Subcutaneous preadipocyte (primary cell): Measurements from ENCODE around the gene RNASE7. TPM values are rescaled to one million over a fixed set of nuclear protein-coding genes. Genes with fewer than 3 reads are reported as not detected.

Source experiments
- total RNA-seq: library from RNA; depleted of rRNA; stranded (reverse); fragments of >200 nt; gene quantifications from 2 replicates; pipeline ENCODE4 v1.2.3, GENCODE V29; 2012

The RNASE7 gene, protein sequence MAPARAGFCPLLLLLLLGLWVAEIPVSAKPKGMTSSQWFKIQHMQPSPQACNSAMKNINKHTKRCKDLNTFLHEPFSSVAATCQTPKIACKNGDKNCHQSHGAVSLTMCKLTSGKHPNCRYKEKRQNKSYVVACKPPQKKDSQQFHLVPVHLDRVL
- total RNA-seq = not detected in 2 replicates

DNA sequence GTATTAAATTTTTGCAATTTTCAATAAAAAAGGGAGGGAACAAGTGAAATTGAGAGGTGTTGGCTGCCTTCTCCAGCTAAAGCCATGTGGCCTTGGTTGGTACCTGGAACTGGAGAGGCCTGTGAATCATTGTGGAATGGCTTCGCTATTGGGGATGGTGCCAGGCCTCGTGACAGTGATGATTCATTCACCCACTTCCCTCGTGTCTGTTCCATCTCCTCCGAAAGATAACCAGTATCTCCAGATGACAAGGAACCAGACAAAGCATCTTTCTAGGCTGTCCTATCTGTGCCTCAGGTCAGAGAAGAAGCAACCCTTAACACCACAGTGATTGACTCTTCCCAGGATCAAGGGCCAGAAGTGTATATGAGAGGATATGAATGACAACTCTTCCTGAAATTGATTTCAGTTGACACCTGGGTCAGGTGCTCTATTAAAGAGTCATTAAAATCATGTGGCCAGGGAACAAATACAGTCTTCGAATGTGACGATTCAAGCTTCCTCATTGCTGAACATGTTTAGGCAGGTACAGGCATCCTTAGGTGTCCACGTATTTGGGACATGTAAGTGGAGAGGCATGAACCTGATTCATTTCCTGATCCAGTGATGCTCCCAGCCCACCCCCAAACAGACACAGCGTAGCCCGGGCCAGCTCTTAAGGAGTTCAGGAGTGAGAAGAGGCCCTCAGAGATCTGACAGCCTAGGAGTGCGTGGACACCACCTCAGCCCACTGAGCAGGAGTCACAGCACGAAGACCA lies at the start of gene RNASE7:
Gene RNASE7, plus strand, starts transcription at position 687 of the 758 bp plus-strand sequence. CDS start 631 bp downstream, outside the sequence.

DNA sequence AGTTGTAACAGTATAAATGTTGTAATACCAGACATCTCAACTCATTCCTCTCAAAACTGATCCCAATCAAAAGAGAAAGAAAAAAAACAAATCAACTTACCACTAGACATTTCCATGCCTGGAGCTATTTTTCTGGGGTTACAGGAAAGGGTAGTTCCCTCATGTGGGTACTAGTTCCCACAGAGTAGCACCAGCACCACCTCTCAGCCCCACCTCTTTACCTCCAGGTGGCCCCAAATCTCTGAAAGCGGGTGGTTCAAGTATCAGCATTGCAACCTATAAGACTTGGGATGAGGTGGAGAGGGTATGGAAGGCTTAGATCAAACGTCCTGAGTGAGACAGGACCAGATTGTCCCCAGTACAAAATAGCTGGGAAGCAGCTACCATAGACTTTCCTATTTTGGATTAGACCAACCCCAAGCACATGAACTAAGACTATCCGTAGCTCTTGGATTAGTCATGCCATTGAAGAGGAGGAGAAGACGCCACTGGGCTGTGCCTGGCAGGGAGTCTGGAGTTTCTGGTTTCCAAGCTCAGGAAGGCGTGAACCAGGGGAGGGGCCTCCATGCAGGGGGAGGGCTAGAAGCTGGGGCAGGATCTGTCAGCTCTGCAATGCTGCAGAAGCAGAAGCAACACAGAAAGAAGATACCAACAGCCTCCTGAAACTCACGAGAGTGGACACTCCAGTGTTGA lies 43.3 kb upstream of the RNASE7 start, which contains the start of gene SLC39A2:
Gene SLC39A2, plus strand, starts transcription at position 620 of the 693 bp plus-strand sequence. CDS start 154 bp downstream, outside the sequence.

DNA sequence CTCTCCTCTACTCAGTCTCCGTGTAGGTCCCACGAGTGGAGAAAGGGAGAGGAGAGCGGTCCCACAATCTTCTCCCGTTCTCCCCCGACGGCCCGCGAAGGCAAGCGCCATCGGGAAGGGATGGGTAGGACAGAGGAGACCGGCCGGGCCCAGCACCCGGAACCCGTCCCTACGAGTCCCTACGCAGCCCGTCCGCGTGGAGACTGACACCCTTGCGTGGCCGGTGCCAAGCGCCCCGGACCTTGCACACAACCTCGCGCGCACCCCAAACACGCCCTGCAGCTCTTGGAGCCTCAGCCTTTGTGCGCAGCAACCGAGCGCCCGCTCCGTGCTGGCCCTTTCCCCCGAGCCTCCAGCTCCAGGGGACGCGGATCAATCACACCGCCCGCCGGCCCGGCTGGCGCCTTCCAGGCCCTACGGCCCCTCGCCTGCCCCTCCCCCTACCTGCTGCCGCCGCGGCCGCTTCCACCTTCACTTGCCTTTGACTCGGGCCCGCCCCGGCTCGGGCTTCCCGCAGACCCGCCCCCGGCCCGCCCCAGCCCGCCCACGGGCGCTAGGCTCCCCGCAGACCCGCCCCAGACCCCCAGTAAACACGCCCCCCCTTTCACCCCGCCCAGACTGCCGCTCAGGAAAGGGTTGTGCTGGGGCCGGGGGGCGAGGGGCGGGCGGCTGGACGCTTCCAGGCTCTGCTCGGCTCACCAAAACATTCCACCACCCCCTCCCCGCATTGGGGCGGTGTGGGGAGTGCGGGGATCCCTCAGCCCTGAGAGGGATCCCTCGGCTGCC lies 17.4 kb upstream of the RNASE7 start, which contains the start of gene NDRG2:
Gene NDRG2, minus strand, starts transcription at position 477 of the 786 bp plus-strand sequence. CDS start 1,746 bp downstream, outside the sequence.

DNA sequence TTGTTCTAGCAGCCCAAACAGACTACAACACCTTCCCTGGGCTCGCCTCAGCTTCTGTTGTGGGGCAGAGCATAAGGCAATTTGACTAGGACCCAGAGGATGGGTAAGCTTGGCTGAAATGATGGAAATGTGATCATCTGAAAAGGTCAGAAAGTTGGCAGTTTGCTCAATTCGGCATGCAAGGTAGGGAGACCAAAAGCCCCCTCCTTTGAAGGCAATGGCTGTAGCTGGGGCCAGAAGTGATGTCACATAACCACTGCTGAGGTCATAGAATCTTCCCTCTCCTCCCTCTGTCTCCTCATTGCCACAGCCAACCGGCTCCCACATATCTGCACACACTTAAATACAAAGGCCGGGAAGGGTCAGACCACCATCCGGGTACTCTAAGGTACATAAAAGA lies 12.2 kb upstream of the RNASE7 start, which contains the start of gene TPPP2:
Gene TPPP2, plus strand, starts transcription at position 301 of the 400 bp plus-strand sequence. CDS start 365 bp downstream, outside the sequence.

DNA sequence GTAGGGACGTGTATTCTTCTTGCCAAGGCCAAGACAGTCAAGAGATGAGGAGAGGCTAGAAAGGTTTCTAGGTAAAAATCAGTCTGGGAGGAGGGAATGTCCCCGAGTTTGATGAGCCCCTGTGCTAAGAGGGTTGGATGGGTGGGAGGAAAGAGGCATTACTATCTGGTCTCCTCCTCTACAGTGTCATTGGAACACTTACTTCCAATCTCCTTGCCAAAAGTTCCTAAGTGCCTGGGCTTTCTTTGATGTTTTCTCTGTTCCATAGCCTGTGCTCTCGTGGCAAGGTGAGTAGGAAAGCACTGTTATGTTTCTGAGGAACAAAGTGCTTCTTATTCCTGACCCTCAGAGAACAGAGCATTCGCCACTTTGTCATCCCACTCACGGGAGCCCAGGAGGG lies 7.5 kb upstream of the RNASE7 start, which contains the start of gene RNASE13:
Gene RNASE13, minus strand, starts transcription at position 101 of the 400 bp plus-strand sequence. CDS start 519 bp downstream, outside the sequence.

DNA sequence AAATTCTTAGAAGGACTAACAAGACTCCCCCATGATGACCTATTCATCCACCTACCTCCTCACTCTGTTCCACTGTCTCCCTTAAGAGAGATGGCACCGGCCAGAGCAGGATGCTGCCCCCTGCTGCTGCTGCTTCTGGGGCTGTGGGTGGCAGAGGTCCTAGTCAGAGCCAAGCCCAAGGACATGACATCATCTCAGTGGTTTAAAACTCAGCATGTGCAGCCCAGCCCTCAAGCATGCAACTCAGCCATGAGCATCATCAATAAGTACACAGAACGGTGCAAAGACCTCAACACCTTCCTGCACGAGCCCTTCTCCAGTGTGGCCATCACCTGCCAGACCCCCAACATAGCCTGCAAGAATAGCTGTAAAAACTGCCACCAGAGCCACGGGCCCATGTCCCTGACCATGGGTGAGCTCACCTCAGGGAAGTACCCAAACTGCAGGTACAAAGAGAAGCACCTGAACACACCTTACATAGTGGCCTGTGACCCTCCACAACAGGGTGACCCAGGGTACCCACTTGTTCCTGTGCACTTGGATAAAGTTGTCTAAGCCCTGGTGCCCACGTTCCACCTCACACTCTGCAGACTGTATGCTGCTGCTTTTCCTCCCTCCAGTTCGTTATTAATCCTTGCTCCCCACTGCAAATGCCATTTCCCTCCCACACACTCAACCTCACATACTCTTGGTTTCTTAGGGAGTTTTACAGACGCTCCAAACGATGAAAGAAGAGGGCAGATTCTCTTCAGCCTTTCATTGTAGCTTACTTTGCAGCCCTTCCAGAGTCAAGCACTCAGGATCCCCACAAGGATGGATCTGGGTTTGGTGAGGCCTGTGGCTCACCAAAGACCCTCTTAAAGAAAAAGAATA lies 15.9 kb downstream of the RNASE7 start, which contains the start of gene RNASE8:
Gene RNASE8, plus strand, starts transcription at position 20 of the 873 bp plus-strand sequence. Its CDS starts 71 bp downstream, at position 91.

DNA sequence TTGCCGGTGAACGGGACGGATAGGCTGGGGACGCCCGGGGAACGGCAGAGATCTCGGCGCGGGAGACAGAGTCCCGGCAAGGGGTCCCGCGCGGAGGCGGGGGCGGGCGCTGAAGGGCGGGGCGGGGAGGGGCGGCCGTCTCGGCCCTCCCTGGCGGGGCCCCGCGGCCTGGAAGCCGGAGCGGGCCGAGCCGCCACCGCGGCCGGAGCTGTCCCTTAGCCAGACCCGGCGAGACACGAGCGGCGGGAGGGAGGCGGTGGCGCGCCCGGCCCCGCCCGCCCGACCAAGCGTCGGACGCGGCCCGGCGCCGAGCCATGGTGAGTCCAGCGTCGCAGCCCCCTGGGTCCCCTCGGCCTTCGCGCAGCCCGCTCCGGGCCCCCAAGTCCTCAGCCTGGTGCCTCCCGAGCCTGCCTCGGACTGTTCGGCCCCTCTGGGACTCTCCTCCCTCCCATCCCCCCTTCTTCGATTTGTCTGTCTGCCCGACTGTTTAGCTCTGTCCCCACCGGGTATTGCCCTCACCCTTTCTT lies 28.0 kb downstream of the RNASE7 start, which contains the start of gene ARHGEF40:
Gene ARHGEF40, plus strand, starts transcription at position 222 of the 527 bp plus-strand sequence. Its CDS starts 93 bp downstream, at position 315.

Other genes starting within 250 kb of the RNASE7 start
- gene RNASE1, start 239.5 kb upstream of the RNASE7 start, total RNA-seq = not detected in 2 replicates
- gene RNASE3, start 151.0 kb upstream of the RNASE7 start, total RNA-seq = not detected in 2 replicates
- not detected in 2 replicates for gene RNASE2, start 86.9 kb upstream of the RNASE7 start, total RNA-seq
- gene METTL17, start 52.4 kb upstream of the RNASE7 start, total RNA-seq = 35.6 and 45.4 TPM in 2 replicates
- not detected in 2 replicates for gene SLC39A2, start 43.1 kb upstream of the RNASE7 start, total RNA-seq
- 1.1 TPM in 1 of 2 replicates, not detected in the other for gene NDRG2, start 17.3 kb upstream of the RNASE7 start, total RNA-seq
- not detected in 2 replicates for gene TPPP2, start 12.1 kb upstream of the RNASE7 start, total RNA-seq
- not detected in 2 replicates for gene RNASE13, start 7.6 kb upstream of the RNASE7 start, total RNA-seq
- gene RNASE8, start 15.5 kb downstream of the RNASE7 start, total RNA-seq = not detected in 2 replicates
- 27.9 and 46.5 TPM in 2 replicates for gene ARHGEF40, start 27.9 kb downstream of the RNASE7 start, total RNA-seq
- gene ZNF219, start 56.3 kb downstream of the RNASE7 start, total RNA-seq = 10.8 and 12.9 TPM in 2 replicates
- under 0.01 TPM in 1 of 2 replicates, not detected in the other for gene TMEM253, start 58.7 kb downstream of the RNASE7 start, total RNA-seq
- gene OR5AU1, start 113.7 kb downstream of the RNASE7 start, total RNA-seq = not detected in 2 replicates
- 513 and 539 TPM in 2 replicates for gene HNRNPC, start 227.1 kb downstream of the RNASE7 start, total RNA-seq
- not detected in 2 replicates for gene RPGRIP1, start 237.7 kb downstream of the RNASE7 start, total RNA-seq